Neural crest cell (in vitro differentiated cells): ENCODE measurements around the gene GPAM. TPM values are rescaled to one million over a fixed set of nuclear protein-coding genes. Genes with fewer than 3 reads are reported as not detected.
"Not testable (repeated sequence)": the region's sequence is repeated elsewhere in the genome, so short reads cannot be mapped to it uniquely, and the experiment has no call there.

ENCODE experiments used
- DNase-seq: peaks from one replicate; pipeline ENCODE4 v3.0.0; 2021; ENCODE audit warnings: low read depth, mixed read lengths, low spot score
- H3K27ac Mint-ChIP-seq: one replicate; pipeline ENCODE4 v1.8.0; 2021; ENCODE audit warnings: mild to moderate bottlenecking, mixed read lengths; ENCODE audit not compliant: unreplicated experiment
- H3K27me3 Mint-ChIP-seq: 2 replicates; pipeline ENCODE4 v1.8.0; 2021; ENCODE audit warnings: low read depth, mild to moderate bottlenecking, mixed read lengths
- H3K36me3 Mint-ChIP-seq: 2 replicates; pipeline ENCODE4 v1.8.0; 2021; ENCODE audit warnings: low read depth, mild to moderate bottlenecking, mixed read lengths
- H3K4me1 Mint-ChIP-seq: 2 replicates; pipeline ENCODE4 v1.8.0; 2021; ENCODE audit warnings: mixed read lengths
- H3K4me3 Mint-ChIP-seq: one replicate; pipeline ENCODE4 v1.8.0; 2021; ENCODE audit warnings: mild to moderate bottlenecking, mixed read lengths
- H3K9me3 Mint-ChIP-seq: 2 replicates; pipeline ENCODE4 v1.8.0; 2021; ENCODE audit warnings: mixed read lengths
- total RNA-seq: library from RNA; stranded (reverse); gene quantifications from 2 replicates; pipeline ENCODE4 v1.2.1, GENCODE V29; 2021
- TF ChIP-seq, protein P1 (sequence below): fragments of 200-600 bp; sonication (generic); conservative IDR thresholded peaks from 2 replicates; pipeline ENCODE4 v1.5.0; 2021; ENCODE audit warnings: antibody characterized with exemption, mild to moderate bottlenecking

The GPAM gene
- total RNA-seq, 1 donor from 2014 or later, result 21.2 TPM

DNA sequence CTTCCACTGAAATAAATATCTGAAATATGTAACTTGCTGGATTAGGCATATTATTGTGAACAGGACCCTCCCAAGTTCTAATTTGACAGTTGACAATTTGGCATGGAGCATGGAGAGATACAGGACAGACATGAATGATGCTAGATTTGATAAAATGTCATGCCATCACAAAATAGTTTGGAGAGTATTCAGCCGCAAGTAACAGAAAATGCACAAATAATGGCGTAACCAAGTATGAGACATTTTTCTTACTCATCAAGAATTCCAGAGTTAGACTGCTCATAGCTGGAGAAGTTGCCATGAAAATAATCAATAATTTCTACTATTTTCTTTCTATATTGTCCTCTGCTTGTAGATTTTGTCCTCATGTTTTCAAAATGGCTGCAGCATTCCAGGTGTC, 45.5 kb upstream of the GPAM start:
- no peak for DNase-seq
- Mint-ChIP-seq H3K4me3 (no peak overlapping the region), H3K27me3 (no peaks in the 10 kb centered on the region), H3K36me3 (peaks cover 4% of the 10 kb centered on the region), H3K27ac (no peak overlapping the region), H3K9me3 (peaks cover 9% of the 10 kb centered on the region), H3K4me1 (peaks cover 29% of the 10 kb centered on the region)
- TF ChIP-seq, protein P1, sequence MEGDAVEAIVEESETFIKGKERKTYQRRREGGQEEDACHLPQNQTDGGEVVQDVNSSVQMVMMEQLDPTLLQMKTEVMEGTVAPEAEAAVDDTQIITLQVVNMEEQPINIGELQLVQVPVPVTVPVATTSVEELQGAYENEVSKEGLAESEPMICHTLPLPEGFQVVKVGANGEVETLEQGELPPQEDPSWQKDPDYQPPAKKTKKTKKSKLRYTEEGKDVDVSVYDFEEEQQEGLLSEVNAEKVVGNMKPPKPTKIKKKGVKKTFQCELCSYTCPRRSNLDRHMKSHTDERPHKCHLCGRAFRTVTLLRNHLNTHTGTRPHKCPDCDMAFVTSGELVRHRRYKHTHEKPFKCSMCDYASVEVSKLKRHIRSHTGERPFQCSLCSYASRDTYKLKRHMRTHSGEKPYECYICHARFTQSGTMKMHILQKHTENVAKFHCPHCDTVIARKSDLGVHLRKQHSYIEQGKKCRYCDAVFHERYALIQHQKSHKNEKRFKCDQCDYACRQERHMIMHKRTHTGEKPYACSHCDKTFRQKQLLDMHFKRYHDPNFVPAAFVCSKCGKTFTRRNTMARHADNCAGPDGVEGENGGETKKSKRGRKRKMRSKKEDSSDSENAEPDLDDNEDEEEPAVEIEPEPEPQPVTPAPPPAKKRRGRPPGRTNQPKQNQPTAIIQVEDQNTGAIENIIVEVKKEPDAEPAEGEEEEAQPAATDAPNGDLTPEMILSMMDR, result no peak

DNA sequence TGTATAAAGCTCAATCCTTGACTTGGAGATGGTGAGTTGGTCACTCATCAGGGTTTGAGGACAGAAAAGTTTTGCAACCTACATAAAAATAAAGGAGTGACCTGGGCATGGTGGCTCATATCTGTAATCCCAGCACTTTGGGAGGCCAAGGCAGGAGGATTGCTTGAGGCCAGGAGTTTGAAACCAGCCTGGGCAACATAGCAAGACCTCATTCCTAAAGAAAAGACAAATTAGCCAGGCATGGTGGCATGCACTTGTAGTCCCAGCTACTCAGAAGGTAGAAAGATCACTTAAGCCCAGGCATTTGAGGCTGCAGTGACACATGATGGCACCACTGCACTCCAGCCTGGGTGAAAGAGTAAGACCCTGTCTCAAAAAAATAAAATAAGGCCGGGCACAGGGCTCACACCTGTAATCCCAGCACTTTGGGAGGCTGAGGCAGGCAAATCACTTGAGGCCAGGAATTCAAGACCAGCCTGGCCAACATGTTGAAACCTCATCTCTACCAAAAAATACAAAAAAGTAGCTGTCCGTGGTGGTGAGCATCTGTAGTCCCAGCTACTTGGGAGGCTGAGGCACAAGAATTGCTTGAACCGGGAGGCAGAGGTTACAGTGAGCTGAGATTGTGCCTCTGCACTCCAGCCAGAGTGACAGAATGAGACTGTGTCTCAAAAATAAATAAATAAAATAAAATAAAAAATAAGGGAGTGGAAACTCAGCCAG, 45.0 kb upstream of the GPAM start:
- H3K36me3 Mint-ChIP-seq, H3K27ac Mint-ChIP-seq, H3K9me3 Mint-ChIP-seq, H3K4me3 Mint-ChIP-seq, DNase-seq, H3K27me3 Mint-ChIP-seq: not testable (repeated sequence)
- H3K4me1 Mint-ChIP-seq, result peaks cover 28% of the 10 kb centered on the region

DNA sequence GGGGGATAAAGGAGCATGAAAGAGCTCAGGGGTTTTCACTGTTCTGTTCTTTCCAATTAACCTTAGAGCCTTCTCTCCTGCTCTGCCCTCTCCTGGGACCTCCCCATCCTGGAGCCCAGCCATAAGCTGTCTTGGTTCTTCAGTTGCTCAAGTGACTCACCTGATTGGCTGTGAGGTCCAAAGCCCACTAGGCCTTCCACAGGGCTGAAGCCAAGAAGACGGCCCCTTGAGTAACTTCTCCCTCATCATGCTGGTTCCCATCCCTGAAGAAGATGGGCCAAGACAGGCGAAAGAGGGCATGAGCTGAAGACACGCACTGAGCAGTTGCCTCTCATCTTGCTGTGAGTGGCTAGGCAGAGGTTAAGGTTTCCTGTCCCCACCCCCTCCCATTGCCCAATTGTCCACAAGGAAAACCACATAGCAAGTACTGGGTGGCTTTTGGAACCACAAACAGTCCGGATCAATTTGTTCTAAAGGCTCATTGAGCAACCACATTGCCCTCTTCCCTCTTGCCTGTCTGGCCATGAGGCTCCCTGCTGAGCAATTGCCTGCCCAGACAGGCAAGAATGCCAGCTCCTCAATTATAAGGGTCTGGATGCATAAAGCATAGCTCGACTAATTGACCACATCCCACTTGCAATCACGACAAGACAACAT, 43.9 kb upstream of the GPAM start:
- peaks cover 28% of the 10 kb centered on the region for H3K4me1 Mint-ChIP-seq
- peaks cover 4% of the 10 kb centered on the region for H3K36me3 Mint-ChIP-seq
- H3K27ac Mint-ChIP-seq, result no peak overlapping the region
- H3K9me3 Mint-ChIP-seq, result peaks cover 9% of the 10 kb centered on the region
- no peak overlapping the region for H3K4me3 Mint-ChIP-seq
- DNase-seq, result no peak
- TF ChIP-seq, protein P1, result no peak
- H3K27me3 Mint-ChIP-seq, result no peaks in the 10 kb centered on the region

DNA sequence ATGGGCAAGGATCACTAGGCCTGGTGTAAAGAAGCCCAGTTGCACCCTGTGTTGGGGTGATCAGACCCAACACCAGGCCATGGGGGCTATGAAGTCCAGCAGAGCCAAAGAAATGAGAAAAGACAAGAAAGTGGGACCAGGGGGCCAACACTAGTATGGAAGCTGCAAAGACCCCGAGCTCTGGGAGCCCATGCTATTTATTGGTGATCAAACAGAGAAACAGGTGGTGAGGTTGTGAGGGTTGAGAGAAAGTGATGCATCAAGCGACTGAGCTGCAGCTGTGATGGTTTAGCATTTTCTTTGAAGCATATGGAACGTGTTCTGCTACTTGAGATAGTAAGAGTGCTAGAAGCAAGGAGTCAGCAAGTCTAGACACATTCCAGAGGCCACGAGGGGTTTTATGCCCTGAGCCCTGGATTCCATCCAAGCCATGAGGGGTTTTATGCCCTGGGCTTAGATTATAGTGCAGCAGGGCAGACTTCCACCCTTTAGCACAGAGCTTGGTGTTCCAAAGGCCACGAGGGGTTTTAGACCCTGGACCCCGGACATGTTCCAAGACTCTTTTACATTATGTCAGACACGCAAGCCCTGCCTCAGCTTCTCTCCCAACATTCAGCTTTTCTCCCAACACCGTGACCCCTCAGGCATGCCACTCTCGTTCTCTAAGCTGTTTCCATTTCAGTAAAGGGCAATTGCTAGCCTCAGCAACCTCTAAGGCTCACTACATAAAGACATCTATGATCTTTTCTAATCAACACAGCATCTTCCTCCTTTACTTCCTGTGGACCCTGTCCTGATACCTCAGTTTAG, 43.1 kb upstream of the GPAM start:
- peaks cover 9% of the 10 kb centered on the region for H3K9me3 Mint-ChIP-seq
- TF ChIP-seq, protein P1, result no peak
- no peak for DNase-seq
- H3K27me3 Mint-ChIP-seq, result no peaks in the 10 kb centered on the region
- H3K36me3 Mint-ChIP-seq, result peaks cover 4% of the 10 kb centered on the region
- H3K4me1 Mint-ChIP-seq, result peaks cover 20% of the 10 kb centered on the region
- no peak overlapping the region for H3K27ac Mint-ChIP-seq
- H3K4me3 Mint-ChIP-seq, result no peak overlapping the region

DNA sequence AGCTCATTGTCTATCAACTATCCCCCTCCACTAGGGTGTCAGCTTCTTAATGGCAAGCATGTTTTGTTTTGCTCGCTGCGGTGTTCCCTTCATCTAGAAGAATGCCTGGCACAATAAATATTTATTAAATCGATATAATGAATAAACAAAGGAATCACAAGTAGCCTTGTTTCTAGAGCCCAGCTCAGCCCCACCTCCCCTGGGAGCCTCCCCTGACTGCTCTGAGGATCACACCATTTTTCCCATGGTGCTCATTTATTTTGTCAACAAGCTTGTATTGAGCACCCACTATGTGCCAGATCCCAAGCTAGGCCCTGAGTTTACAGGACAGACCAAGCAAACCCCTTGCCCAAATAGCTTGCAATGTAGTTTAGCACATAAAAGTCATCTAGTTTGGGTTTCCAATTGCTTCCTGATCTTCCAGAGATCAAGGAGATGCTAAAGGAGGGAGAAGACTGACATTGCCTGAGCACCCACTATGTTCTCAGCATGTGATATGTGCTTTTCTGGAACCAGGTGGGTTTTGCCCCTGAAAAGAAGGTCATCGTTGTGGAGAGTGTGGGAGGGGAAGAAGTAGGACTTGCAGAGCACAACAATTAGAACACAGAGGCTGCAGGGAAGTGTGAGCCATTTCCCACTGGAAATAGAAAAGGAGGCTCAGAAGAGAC, 42.3 kb upstream of the GPAM start:
- H3K4me3 Mint-ChIP-seq, result no peak overlapping the region
- H3K36me3 Mint-ChIP-seq, result peaks cover 4% of the 10 kb centered on the region
- no peak for DNase-seq
- no peaks in the 10 kb centered on the region for H3K27me3 Mint-ChIP-seq
- no peak overlapping the region for H3K27ac Mint-ChIP-seq
- TF ChIP-seq, protein P1, result no peak
- peaks cover 12% of the 10 kb centered on the region for H3K4me1 Mint-ChIP-seq
- H3K9me3 Mint-ChIP-seq, result peaks cover 9% of the 10 kb centered on the region
